GOT3 (cell line): ENCODE measurements around the gene FCN2.
"Not testable (repeated sequence)": the region's sequence is repeated elsewhere in the genome, so short reads cannot be mapped to it uniquely, and the experiment has no call there.

Experiments used
- DNase-seq: peaks from one replicate; lab custom pipeline; 2025; ENCODE audit warnings: mixed read lengths; lab: John Stamatoyannopoulos, UW

The FCN2 gene

DNA sequence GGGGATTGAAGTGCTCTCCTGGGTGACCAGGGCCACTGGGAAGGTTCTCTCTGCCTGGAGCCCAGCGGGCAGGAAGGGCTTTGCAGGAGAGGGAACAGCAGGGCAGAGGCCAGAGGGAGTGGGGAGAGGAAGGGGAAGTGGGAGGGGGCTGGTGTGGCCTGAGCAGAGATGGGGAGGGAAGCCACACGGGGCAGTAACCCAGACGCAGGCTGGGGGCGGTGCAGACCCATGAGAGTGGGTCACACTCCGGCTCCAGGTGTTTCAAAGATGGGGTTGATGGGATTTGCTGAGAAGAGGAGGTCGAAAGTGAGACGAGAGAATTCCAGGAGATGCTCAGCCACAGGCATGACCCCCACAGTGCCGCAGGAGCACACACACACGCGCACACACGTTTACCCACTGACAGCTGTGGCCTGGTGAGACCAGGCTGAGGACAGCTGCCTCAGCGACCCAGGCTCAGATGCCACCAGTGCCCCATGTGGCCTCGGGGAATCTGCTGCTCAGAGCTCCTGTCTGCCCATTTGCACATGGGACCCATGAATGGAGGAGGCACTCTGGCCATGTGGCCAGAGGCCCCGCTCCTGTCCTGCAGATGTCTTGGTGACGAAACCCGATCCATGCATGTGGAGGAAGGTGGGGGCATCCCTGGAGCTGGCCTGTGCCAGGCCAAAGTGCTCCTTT, 32.7 kb upstream of the FCN2 start:
- DNase-seq = no peak

DNA sequence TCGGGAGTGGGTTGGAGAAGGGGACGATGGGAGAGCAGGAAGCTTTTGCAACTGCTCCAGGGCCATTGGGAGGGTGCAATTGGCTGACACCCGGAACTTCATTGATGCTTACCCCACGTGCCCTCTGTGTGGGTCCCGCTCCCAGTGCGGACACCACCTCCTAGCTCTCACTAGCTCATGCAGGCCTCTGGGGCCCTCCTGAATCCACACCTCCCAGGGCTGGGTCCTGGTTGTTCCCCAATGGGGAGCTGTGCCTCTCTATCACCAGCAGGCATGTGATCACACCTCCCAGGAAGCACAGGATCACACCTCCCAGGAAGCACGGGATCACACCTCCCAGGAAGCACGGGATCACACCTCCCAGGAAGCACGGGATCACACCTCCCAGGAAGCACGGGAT, 32.1 kb upstream of the FCN2 start:
- no peak for DNase-seq

DNA sequence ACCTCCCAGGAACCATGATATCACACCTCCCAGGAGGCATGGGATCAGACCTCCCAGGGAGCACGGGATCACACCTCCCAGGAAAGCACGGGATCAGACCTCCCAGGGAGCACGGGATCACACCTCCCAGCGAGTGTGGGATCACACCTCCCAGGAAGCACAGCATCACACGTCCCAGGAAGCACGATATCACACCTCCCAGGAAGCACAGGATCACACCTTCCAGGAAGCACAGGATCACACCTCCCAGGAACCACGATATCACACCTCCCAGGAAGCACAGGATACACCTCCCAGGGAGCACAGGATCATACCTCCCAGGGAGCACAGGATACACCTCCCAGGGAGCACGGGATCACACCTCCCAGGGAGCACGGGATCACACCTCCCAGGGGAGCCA, 30.0 kb upstream of the FCN2 start:
- no peak for DNase-seq

DNA sequence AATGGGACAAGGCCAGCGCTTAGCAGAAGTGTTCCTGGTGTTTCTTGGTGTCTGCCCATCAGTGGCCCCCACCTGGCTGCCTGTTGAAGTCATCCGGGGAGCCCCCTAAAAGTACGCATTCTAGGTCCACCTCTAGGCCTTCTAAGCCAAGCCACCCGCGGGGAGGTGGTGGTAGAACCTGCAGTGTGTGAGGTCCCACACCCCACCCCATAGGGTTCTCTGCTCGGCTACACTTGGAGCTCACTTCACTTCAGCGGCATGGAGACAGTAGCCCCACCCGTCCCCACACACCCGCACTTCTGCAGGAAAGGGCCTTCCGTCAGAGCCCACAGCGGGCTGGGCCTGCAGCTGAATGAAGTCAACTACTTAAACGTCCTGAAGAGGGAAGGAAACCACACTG, 29.6 kb upstream of the FCN2 start:
- no peak for DNase-seq

DNA sequence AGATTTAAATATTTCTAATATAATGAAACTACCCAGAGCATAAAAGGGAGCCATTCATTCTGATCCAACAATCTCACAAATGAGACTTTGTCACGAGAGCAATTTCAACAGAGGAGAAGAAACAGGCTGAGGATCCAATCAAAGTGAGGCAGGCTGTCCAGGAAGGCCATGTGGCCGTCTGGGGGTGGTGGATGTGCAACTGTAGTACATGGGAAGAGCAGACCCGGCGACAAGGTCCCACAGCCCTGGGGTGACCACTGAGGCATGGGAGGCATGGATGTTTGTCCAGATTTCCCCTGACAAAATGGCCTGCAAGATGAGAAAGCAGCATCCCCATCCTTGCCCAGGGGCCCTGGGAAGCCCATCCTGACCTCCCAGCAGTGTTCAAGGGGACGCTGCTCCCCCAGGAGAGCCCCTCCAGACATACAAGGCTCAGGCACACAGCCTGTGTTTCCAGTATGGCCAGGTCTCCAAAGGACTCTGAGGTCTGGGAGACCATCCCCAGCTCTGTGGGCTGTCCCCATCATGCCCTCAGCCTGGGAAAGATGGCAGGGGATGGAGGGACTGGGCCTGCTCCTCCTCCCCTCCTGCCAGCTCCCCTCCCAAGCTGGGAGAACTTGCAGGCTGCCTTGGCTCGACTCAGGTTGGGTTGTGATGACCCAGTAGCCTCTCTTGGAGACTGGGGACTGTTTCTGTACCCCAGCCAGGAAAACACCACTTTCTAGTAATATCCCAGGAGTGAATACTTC, 27.5 kb upstream of the FCN2 start:
- DNase-seq = no peak

DNA sequence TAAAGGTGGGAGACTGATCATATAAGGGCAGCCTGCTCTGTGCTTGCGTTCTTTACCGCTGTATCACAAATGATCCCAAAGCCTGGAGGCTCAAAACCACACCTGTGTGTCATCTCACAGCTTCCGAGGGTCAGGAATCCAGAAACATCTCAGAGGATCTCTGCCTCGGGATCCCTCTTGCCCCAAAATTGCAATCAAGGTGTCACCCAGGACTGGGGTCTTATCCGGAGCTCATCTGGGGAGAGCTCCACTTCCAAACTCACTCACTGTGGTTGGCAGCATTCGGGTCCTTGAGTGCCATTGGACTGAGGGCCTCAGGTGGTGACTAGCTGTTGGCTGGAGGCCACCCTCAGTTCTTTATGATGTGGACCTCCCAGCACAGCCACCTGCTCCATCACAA, 26.7 kb upstream of the FCN2 start:
- DNase-seq = no peak

DNA sequence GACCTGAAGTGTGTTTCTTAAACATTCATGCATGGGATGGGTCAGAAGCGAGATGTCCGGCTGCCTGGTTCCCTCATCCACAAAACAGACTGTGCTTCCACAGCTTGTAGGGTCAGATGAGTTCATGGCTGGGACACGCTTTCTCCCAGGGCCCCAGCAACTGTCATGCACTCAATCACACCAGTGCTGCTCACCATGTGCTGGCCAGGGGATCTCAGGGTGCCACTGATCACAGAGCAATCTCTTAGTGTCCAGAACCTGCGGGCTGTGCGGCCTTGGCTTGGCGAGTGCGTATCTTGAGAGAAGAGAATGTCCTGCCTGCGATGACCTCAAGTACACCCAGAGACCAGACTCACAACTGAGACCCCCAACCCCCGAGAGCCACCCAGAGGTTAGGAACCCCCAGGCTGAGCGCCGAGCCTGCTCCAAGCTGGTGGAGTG, 26.0 kb upstream of the FCN2 start:
- no peak for DNase-seq

DNA sequence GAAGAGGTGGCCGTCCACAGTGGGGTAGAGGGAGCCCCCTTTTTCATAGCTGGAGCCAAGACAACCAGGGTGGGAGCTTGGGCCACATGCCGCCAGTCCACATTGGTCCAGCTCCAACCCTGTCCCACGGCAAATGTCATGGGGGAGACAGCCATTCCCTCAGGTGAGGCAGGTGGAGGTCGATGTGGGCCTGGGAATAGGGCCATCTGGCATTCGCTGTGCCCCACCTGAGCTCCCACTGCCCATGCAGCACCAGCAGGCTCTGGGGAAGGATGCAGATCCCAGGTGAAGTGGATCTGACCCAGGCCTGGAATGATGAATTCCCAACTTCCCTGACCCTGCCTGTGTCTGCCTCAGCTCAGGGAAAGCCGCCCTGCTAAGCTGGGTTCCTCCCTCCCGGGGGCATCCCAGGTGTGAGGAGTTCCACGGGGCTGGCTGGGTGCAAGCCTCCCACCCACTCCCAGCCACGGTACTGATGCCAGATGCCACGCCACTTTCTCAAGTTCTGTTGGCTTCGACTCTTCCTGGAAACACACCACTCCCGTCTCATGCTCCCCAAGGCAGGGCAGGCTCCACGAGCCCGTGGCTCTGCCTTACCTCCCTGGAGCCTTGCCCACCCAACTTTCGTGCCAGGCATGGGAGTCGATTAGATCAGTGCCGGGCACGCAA, 25.2 kb upstream of the FCN2 start:
- DNase-seq = no peak

DNA sequence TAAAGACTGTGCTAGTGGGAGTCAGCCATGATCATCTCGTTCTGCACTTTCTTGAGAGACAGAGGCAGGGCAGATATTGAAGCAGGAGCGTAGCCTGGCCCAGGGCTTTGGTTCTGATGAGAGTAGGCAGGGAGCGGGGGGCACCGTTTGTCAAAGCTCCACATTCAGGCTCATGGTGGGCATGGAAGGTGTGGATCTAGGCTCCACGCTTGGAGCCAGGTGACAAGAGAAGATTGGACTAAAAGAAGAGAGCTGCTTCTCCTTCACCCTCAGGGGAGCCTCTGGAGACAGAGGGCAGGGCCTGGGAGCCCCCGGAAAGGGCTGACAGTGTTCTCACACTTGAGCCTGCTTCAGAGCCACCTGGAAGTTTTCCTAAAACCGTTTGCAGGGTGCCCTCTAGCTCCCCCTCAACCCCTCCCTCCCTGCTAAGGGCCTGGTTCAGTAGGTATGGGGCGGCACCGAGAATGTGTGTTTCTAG, 24.7 kb upstream of the FCN2 start:
- no peak for DNase-seq

DNA sequence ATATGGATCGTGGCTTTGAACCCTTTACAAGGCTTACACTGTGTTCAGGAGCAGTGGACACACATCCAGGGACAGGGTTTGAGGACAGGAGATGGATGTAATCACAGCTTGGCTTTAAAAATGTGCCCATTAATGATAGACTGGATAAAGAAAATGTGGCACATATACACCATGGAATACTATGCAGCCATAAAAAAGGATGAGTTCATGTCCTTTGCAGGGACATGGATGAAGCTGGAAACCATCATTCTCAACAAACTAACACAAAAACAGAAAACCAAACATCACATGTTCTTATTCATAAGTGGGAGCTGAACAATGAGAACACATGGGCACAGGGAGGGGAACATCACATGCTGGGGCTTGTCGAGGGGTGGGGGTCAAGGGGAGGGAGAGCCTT, 23.2 kb upstream of the FCN2 start:
- not testable (repeated sequence) for DNase-seq

DNA sequence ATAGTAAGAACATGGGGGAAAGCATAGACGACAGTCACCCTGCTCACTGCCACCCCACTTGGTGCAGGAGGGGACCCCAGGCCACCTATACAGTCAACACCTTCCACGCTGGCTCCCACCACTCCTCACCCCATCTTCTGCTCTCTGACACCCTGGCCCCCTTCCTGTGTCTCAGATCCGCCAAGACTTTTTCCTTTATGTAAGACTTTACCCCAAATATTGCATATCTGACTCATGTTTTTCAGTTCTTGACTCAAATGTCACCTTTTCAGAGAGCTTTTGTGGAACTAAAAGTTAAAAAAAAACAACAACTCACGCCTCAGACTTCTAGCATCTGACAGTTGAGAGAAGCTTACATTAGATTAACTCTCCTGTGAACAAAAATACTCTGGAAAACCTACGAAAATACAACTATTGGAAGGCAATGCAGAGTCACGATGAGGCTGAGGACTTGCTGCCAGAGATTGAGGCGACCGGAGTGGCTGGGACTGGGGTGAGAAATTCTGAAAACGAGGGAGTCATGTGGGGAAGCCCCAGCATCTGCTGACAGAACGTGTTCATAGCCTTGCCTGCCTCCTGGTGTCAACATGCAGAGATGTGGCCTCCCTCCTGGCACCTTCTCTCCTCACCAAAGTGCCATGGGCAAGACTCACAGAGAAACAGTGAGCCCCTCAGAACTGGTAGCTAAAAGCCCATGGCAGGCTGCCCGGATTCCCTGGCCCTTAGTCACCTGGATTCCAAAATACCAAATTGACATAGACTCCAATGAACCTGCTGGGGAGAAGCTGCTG, 22.4 kb upstream of the FCN2 start:
- DNase-seq = no peak

DNA sequence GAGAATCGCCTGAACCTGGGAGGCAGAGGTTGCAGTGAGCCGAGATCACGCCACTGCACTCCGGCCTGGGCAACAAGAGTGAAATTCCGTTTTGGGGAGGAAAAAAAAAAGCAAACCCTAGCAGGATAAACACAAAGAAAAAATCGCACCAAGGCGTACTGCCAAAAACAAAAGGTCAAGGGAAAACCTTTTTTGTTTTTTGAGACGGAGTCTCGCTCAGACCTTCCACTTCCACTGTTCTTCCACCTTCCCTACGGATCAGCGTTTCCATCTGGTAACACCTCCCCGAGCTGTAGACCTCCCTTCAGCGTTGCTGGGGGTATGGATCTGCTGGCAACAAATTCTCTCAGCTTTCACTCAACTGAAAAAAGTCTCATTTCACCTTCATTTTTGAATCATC, 20.1 kb upstream of the FCN2 start:
- no peak for DNase-seq

DNA sequence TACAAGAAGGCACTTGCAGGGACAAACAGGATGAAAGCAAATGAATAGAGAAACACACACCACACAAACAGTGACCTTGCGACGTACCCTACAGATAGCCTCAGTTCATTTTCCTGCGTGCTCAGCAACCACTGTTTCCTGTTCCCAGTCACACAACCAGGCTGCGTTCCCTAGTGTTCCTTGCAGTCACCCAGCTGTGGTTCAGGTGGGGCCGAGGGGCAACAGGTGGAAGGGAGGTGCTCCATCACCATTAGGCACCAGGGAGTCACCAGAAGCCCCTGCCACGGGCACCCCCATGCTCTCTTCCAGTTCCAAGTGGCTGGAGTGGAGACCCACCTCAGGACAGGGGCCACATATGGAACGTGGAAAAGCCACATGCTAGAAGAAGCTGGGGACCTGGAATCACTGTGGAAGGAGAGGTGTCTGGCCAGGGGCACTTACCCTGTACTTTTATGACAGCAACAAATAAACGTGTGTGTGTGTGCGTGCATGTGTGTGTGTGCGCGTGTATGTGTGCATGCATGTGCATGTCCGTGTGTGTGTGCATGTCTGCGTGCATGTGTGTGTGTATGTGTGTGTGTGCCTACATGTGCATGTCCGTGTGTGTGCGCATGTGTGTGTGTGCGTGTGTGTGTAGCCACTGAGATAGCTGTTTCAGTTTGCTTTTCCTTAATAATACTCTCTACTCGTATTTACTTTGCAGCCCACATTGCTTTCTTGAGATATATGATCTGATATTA, 18.8 kb upstream of the FCN2 start:
- DNase-seq = no peak

DNA sequence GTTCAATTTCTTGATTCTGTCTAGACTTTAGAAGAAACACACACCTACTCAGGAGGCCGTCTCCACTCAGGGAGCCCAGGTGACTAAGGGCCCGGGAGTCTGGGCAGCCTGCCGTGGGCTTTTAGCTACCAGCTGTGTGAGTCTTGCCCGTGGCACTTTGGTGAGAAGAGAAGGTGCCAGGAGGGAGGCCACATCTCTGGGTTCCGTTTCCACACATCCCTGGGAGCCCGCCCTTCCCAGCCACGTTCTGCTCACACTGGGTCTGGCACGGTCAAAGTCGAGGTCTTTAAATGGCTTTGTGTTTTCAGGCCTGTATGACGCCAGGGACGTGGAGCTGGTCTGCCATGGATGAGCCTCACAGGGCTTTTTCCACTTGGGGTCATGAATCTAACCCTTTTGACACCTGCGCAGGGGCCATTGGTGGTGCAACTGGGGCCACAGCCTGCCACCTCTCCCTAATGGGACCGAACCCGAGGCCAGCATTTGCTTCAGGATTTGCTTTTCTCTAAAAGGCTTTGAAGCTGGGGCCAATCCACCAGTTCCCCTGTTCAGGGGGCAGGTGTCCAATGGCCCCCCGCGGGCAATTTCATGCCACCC, 17.2 kb upstream of the FCN2 start:
- no peak for DNase-seq

DNA sequence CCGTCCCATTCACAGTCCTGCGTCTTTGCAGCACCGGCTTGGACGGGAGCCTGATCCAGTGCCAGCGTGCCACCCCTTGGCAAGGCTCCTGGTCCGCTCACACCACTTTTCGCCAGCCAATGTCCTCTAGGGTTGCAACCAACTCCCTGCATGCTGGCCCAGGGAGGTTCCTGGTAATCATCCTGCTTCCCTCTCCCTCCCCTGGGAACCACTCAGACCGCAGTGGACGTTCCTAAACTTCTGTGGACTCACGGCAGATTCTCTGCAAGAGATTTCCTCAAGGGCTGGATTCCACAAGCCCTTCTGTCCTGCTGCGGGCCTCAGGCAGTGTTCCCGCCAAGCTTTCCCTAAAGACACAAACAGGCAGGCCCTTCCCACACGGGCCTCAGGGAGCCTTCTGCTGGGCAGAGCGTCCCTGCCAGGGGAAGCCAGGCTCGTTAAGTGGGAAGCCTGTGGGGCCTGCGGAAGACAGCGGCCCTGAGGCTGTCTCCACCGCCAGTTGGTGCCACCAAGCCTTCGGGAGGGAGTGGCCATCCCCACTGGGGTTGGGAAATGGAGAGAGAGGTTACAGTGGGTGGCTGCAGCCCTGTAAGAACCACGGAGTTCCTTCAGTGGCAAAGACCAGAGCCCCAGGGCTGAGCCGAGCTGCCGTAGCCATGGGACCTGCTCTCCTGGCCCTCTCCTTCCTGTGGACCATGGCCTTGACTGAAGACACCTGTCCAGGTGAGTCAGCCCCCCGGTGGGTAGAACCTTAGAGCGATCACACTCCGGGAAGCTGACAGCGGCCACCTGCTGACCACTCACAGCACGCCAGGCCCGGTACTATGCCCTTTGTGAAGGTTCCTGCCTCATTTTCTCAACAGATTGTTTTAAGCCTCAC, 16.4 kb upstream of the FCN2 start:
- no peak for DNase-seq

DNA sequence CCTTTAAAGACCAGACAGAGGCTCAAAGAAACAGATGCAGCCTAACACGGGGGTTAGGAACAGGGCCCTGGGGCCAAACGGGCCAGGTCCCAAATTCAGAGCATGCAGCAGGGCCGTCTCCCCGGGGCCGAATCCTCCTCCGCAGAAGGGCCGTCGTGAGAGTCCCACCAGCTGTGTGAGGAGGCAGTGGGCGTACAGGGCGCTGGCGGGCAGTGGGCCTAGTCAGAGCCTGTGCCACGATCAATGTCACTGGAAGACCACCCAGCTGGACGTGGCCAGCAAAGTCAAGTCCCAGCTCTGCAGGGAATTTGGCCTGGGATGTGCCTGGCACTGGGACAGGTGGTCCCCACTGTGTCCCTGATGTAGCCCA, 15.8 kb upstream of the FCN2 start:
- no peak for DNase-seq

DNA sequence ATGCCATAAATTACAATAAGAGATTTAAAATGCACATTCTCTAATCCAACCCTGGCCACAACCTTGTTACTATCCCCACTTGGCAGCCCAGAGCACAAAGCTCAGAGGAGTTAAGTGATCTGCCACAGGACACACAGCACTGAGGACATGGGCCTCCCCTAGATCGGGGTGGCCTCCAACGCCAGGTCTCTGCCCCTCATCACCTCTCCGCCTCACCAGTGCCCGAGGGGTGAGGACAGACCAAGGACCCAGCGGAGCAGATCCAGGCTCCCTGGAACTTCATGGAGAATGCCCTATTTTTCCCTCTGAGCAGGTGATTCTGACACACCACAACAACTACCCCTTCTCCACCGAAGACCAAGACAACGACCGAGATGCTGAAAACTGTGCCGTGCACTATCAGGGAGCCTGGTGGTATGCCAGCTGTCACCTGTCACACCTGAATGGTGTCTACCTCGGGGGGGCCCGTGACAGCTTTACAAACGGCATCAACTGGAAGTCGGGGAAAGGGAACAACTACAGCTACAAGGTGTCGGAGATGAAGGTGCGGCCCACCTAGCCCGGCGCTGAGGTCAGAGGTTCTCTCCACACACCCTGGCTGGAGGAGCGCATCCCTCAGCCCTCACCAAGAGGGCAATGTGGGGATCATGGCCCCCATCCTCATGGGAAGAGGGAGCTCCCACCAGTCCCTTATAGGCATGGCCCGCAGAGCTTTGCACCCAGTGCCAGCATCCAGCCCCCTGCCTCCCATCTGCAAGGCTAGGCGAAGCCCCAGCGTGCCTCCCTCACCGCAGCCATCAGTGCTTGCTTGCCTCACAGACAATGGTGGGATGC, 12.5 kb upstream of the FCN2 start:
- no peak for DNase-seq

DNA sequence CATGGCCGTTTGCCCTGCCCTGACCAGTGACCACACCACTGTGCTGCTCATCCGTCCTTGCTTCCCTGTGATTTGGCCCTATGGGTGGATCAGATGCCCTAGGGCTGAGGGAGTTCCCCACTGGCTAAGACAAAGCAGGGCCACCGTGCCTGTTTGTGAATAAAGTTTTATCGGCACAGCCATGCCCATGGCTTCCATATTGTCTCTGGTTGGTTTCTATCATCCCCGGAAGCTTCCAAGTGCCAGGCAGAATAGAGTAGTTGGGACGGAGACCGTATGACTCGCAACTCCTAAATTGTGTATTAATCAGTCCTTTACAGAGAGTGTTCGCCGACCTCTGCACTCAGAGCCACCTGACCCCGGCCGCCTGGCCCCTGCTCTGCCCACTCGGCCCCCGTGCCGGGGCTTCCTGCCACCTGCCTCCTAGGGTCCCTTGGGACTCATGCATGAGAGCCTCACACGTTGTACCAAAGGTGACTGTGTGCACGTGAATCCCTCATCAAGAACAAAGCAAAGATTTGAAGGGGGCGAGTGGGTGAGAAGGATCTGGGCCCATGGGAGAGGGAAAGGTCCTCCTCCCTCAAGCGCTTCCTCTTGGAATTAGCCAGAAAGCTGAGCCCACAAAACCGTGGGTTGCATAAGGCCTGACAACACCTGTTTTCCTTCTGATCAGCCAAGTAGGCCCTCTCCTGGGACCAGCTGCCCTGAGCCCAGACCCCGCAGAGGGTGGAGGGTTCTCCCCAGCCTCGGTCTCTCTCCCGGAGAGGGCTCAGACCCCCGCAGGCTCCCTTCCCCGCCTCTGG, 11.7 kb upstream of the FCN2 start:
- DNase-seq = no peak
